GM06990 (cell line): ENCODE results near the gene GMPR2.

Source experiments
- DNase-seq: peaks from one replicate; pipeline ENCODE4 v3.0.0-alpha.2; 2011; ENCODE audit not compliant: insufficient read length; ENCODE audit errors: extremely low read depth
- H3K27me3 ChIP-seq: replicated peaks from 2 replicates; pipeline ENCODE4 v1.6.0; 2011; ENCODE audit warnings: low read length; ENCODE audit not compliant: control insufficient read depth, insufficient read depth
- H3K36me3 ChIP-seq: 2 replicates; pipeline ENCODE4 v1.5.1; 2011; ENCODE audit warnings: low read length; ENCODE audit not compliant: control insufficient read depth, insufficient read depth
- H3K4me3 ChIP-seq: replicated peaks from 2 replicates; pipeline ENCODE4 v1.5.1; 2011; ENCODE audit warnings: low read depth, mild to moderate bottlenecking, control low read depth, low read length
- CTCF ChIP-seq: IDR thresholded peaks from 2 replicates; pipeline ENCODE4 v1.5.1; 2011; ENCODE audit warnings: low read length, control low read depth, mild to moderate bottlenecking, inconsistent platforms; ENCODE audit not compliant: insufficient read depth, poor library complexity, severe bottlenecking

Gene GMPR2

GRCh38 chr14:24264298-24264697, 31.6 kb downstream of the GMPR2 start:
- H3K4me3 ChIP-seq = no peak overlapping the region
- DNase-seq = no peak
- no peaks in the 10 kb centered on the region for H3K27me3 ChIP-seq
- TF ChIP-seq CTCF = no peak
- peaks cover 26% of the 10 kb centered on the region for H3K36me3 ChIP-seq

GRCh38 chr14:24266344-24267244, 33.9 kb downstream of the GMPR2 start:
- DNase-seq = no peak
- no peak overlapping the region for H3K4me3 ChIP-seq
- TF ChIP-seq CTCF = no peak
- H3K27me3 ChIP-seq = no peaks in the 10 kb centered on the region
- peaks cover 28% of the 10 kb centered on the region for H3K36me3 ChIP-seq

- no peak for TF ChIP-seq CTCF
- Histone ChIP-seq H3K4me3 (no peak overlapping the region), H3K27me3 (no peaks in the 10 kb centered on the region), H3K36me3 (peaks cover 27% of the 10 kb centered on the region)
- no peak for DNase-seq
Measured at GRCh38 chr14:24267516-24267915, 34.8 kb downstream of the GMPR2 start.

- no peaks in the 10 kb centered on the region for H3K27me3 ChIP-seq
- peaks cover 27% of the 10 kb centered on the region for H3K36me3 ChIP-seq
- H3K4me3 ChIP-seq = no peak overlapping the region
- no peak for TF ChIP-seq CTCF
- DNase-seq = no peak
Measured at GRCh38 chr14:24268225-24268624, 35.5 kb downstream of the GMPR2 start.

GRCh38 chr14:24269368-24269767, 36.6 kb downstream of the GMPR2 start:
- H3K4me3 ChIP-seq = no peak overlapping the region
- peaks cover 25% of the 10 kb centered on the region for H3K36me3 ChIP-seq
- TF ChIP-seq CTCF = no peak
- no peak for DNase-seq
- H3K27me3 ChIP-seq = no peaks in the 10 kb centered on the region
